Vagina (tissue), 2 donors: ENCODE measurements around the gene SCGB1D1. TPM values are rescaled to one million over a fixed set of nuclear protein-coding genes. Genes with fewer than 3 reads are reported as not detected.

Experiments
- DNase-seq, 2 donors: peaks; one replicate each; pipeline ENCODE4 v3.0.0-alpha.2; 2017; ENCODE audit errors: extremely low spot score in 2 of 2
- H3K27ac ChIP-seq: fragments of 200-600 bp; sonication (generic); one replicate; pipeline ENCODE4 v1.5.1; 2019
- H3K27me3 ChIP-seq: fragments of 200-600 bp; sonication (generic); one replicate; pipeline ENCODE4 v1.5.1; 2019
- H3K36me3 ChIP-seq, 2 donors: fragments of 200-600 bp; sonication (generic); one replicate each; pipeline ENCODE4 v1.5.1; 2017 to 2019
- H3K4me1 ChIP-seq: fragments of 200-600 bp; sonication (generic); one replicate; pipeline ENCODE4 v1.5.1; 2019
- H3K4me3 ChIP-seq, 2 donors: fragments of 200-600 bp; sonication (generic); 1 replicate in 1 of 2; 2 replicates in 1 of 2; pipeline ENCODE4 v1.5.1; 2016 to 2019
- H3K9me3 ChIP-seq: fragments of 200-600 bp; sonication (generic); one replicate; pipeline ENCODE4 v1.5.1; 2019
- CTCF ChIP-seq, 3 experiments: fragments of 450-650 bp in 2 of 3; fragments of 200-600 bp in 1 of 3; sonication (generic) in 1 of 3; IDR thresholded peaks; one replicate each; pipeline ENCODE4 v1.5.1; 2017 to 2019; ENCODE audit warnings: antibody characterized with exemption in 3 of 3, mild to moderate bottlenecking in 2 of 3, moderate library complexity in 2 of 3
- POLR2A ChIP-seq, 2 donors: fragments of 450-650 bp; IDR thresholded peaks; one replicate each; pipeline ENCODE4 v1.6.1; 2017; ENCODE audit warnings: antibody characterized with exemption in 2 of 2, mild to moderate bottlenecking in 2 of 2, moderate library complexity in 2 of 2
- POLR2AphosphoS5 ChIP-seq, 2 donors: sonication (generic); formaldehyde crosslinking; IDR thresholded peaks; one replicate each; pipeline ENCODE4 v1.9.0; 2017; ENCODE audit warnings: antibody characterized with exemption in 2 of 2, mild to moderate bottlenecking in 2 of 2, low read depth in 1 of 2; ENCODE audit not compliant: insufficient read depth in 1 of 2
- intact Hi-C: fragments of 100-400 bp; cut with DNase I; formaldehyde crosslinking; loops from one replicate; pipeline ENCODE4 v1.15.1; 2023
- total RNA-seq: library from RNA; depleted of rRNA; stranded (reverse); fragments of >200 nt; gene quantifications from one replicate; pipeline ENCODE4 v1.2.3, GENCODE V29; 2016

SCGB1D1 gene
- total RNA-seq, 1 donor from 2014 or later, result not detected

GRCh38 chr11:62171261-62171723, 18.7 kb upstream of the SCGB1D1 start:
- H3K4me3 ChIP-seq, result no peak overlapping the region
- no peak for DNase-seq
- no peaks in the 10 kb centered on the region for H3K9me3 ChIP-seq
- TF ChIP-seq CTCF (IDR thresholded peaks at IDR 0.05), result peak in 2 of 3 experiments; percentile 39 to 49
- TF ChIP-seq POLR2A (IDR thresholded peaks at IDR 0.05), result no peak
- intact Hi-C loops, result no loop called here
- H3K36me3 ChIP-seq, result no peaks in the 10 kb centered on the region
- H3K27me3 ChIP-seq, result no peaks in the 10 kb centered on the region
- no peak overlapping the region for H3K27ac ChIP-seq
- H3K4me1 ChIP-seq, result peaks cover 5% of the 10 kb centered on the region

GRCh38 chr11:62172294-62172693, 17.7 kb upstream of the SCGB1D1 start:
- DNase-seq, result no peak
- intact Hi-C loops, result no loop called here
- Histone ChIP-seq H3K27ac (no peak overlapping the region), H3K9me3 (no peaks in the 10 kb centered on the region), H3K4me3 (no peak overlapping the region), H3K4me1 (peaks cover 5% of the 10 kb centered on the region), H3K36me3 (no peaks in the 10 kb centered on the region), H3K27me3 (no peaks in the 10 kb centered on the region)
- no peak for TF ChIP-seq CTCF (IDR thresholded peaks at IDR 0.05)
- no peak for TF ChIP-seq POLR2AphosphoS5 (IDR thresholded peaks at IDR 0.05; ENCODE audit: insufficient read depth in 1 of 2, low read depth in 1 of 2)
- TF ChIP-seq POLR2A (IDR thresholded peaks at IDR 0.05), result no peak

GRCh38 chr11:62176766-62177165, 13.2 kb upstream of the SCGB1D1 start:
- Histone ChIP-seq H3K36me3 (no peaks in the 10 kb centered on the region), H3K27me3 (no peaks in the 10 kb centered on the region), H3K27ac (no peak overlapping the region), H3K9me3 (no peaks in the 10 kb centered on the region), H3K4me1 (peaks cover 3% of the 10 kb centered on the region), H3K4me3 (no peak overlapping the region)
- intact Hi-C loops, result no loop called here
- no peak for TF ChIP-seq CTCF (IDR thresholded peaks at IDR 0.05)
- no peak for DNase-seq

- Histone ChIP-seq H3K4me3 (no peak overlapping the region), H3K27ac (no peak overlapping the region), H3K27me3 (no peaks in the 10 kb centered on the region), H3K4me1 (no peaks in the 10 kb centered on the region), H3K9me3 (no peaks in the 10 kb centered on the region), H3K36me3 (no peaks in the 10 kb centered on the region)
- no peak for DNase-seq
- TF ChIP-seq POLR2A (IDR thresholded peaks at IDR 0.05) (no peak), CTCF (IDR thresholded peaks at IDR 0.05) (no peak), POLR2AphosphoS5 (IDR thresholded peaks at IDR 0.05; ENCODE audit: insufficient read depth in 1 of 2, low read depth in 1 of 2) (no peak)
- intact Hi-C loops, result no loop called here
These were observed 10.0 kb upstream of the SCGB1D1 start for GRCh38 chr11:62179995-62180394.

- Histone ChIP-seq H3K27me3 (no peaks in the 10 kb centered on the region), H3K9me3 (no peaks in the 10 kb centered on the region), H3K27ac (no peak overlapping the region), H3K4me3 (no peak overlapping the region), H3K36me3 (no peaks in the 10 kb centered on the region), H3K4me1 (no peaks in the 10 kb centered on the region)
- TF ChIP-seq CTCF (IDR thresholded peaks at IDR 0.05), result no peak
- no peak for TF ChIP-seq POLR2A (IDR thresholded peaks at IDR 0.05)
- no peak for TF ChIP-seq POLR2AphosphoS5 (IDR thresholded peaks at IDR 0.05; ENCODE audit: insufficient read depth in 1 of 2, low read depth in 1 of 2)
- no peak for DNase-seq
- intact Hi-C loops, result no loop called here
These were observed 8.9 kb upstream of the SCGB1D1 start for GRCh38 chr11:62181097-62181496.
